ENCODE data around the gene DHX36. TPM values are rescaled to one million over a fixed set of nuclear protein-coding genes. Genes with fewer than 3 reads are reported as not detected.

DHX36 gene
- total RNA-seq, 3 donors from 2014 or later = 46.1 to 122 (median 88.8) TPM

GRCh38 chr3:154224366-154224765 lies 99.9 kb downstream of the DHX36 start:
- Histone ChIP-seq H3K27me3 (no peaks in the 10 kb centered on the region), H3K4me3 (no peak overlapping the region), H3K9me3 (no peaks in the 10 kb centered on the region), H3K27ac (no peak overlapping the region), H3K36me3 (no peaks in the 10 kb centered on the region), H3K4me1 (no peaks in the 10 kb centered on the region)
- TF ChIP-seq POLR2A (IDR thresholded peaks at IDR 0.05) = no peak
- TF ChIP-seq CTCF (IDR thresholded peaks at IDR 0.05) = no peak
- TF ChIP-seq POLR2AphosphoS5 (IDR thresholded peaks at IDR 0.05) = no peak
- intact Hi-C loops (cut with DNase I; ENCODE audit: low total_unique reads) = no loop called here
- DNase-seq (ENCODE audit: low spot score in 2 of 2) = no peak

GRCh38 chr3:154223519-154223918 lies 100.8 kb downstream of the DHX36 start:
- intact Hi-C loops (cut with DNase I; ENCODE audit: low total_unique reads) = no loop called here
- DNase-seq (ENCODE audit: low spot score in 2 of 2) = no peak
- no peak overlapping the region for H3K4me3 ChIP-seq
- no peaks in the 10 kb centered on the region for H3K9me3 ChIP-seq
- no peaks in the 10 kb centered on the region for H3K36me3 ChIP-seq
- TF ChIP-seq CTCF (IDR thresholded peaks at IDR 0.05) = no peak
- no peak for TF ChIP-seq POLR2AphosphoS5 (IDR thresholded peaks at IDR 0.05)
- TF ChIP-seq POLR2A (IDR thresholded peaks at IDR 0.05) = no peak
- H3K4me1 ChIP-seq = no peaks in the 10 kb centered on the region
- no peak overlapping the region for H3K27ac ChIP-seq
- H3K27me3 ChIP-seq = no peaks in the 10 kb centered on the region

Other genes with a start within 250 kb of the DHX36 start
- 10 to 100 TPM; 16.7 to 20.2 (median 19.8) TPM for gene ARHGEF26, start 203.1 kb downstream of the DHX36 start, total RNA-seq
- gene GPR149, start 105.7 kb upstream of the DHX36 start, total RNA-seq = not detected

All from breast epithelium (tissue), 4 donors.